HG02840 (cell line): ENCODE results near the gene WDFY1.
"Not testable (repeated sequence)": the region's sequence is repeated elsewhere in the genome, so short reads cannot be mapped to it uniquely, and the experiment has no call there.

Experiments
- ATAC-seq: cut with Tn5 transposase; IDR thresholded peaks from one replicate; pipeline ENCODE4 v1.9.1; 2021; ENCODE audit warnings: mild to moderate bottlenecking, moderate library complexity, moderate number of reproducible peaks; ENCODE audit not compliant: unreplicated experiment, low FRiP score

WDFY1 gene

DNA sequence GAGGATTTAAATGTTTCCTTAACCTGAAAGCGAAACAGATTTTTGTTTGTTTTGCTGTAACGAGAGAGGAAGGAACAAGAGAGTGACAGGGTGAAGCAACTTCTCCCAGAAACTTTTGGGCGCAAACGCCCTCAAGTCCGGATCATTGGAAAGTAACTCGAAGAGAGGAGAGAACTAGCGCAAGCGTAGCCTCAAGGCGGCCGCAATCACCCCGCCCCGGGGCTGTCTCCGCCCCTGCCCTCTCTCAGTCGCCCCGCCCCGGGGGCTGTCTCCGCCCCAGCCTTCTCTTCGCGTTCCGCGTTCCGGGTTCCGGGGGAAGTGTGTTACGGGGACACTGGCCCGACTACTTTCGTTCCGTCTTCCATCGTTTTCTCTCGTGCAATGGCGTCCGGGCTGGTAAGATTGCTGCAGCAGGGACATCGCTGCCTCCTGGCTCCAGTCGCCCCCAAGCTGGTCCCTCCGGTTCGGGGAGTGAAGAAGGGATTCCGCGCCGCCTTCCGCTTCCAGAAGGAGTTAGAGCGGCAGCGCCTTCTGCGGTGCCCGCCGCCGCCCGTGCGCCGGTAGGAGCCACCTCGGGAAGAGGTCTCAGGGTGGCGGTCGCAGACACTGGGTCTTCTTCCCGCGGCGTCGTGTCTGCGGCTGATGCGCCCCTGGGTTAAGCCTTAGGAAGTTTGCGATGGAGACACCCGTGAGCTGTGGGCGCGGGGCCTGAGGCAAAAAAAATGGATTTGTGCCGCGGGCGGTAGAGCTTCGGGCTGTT, 12.1 kb upstream of the WDFY1 start, which contains the start of gene MRPL44:
TSS of gene MRPL44 (plus strand) at position 372 of the 760 bp plus-strand sequence. CDS start at position 382, 10 bp downstream.
- ATAC-seq: peak; percentile 84

DNA sequence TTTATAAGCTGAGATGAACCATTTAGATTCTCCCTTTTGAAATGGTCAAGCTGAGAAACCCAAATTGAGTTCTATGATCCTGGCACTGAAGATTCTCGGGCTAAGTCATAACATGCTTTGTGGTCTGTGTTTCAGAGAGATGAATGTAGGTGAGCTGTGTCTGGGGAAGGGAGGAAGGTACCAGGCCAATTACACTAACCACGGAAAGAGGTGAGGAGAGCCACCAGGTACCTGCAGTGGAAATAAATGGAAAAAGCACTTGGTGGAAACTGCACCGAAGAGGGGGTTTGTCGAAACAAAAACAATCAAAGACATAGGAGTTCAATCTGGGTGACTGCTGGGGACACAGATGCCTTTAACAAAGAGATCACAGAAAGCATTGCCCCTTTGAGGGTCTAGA, 11.2 kb upstream of the WDFY1 start:
- ATAC-seq: peak; percentile 27

- no peak for ATAC-seq
Measured at GRCh38 chr2:223954401-223954800, 9.3 kb upstream of the WDFY1 start.

DNA sequence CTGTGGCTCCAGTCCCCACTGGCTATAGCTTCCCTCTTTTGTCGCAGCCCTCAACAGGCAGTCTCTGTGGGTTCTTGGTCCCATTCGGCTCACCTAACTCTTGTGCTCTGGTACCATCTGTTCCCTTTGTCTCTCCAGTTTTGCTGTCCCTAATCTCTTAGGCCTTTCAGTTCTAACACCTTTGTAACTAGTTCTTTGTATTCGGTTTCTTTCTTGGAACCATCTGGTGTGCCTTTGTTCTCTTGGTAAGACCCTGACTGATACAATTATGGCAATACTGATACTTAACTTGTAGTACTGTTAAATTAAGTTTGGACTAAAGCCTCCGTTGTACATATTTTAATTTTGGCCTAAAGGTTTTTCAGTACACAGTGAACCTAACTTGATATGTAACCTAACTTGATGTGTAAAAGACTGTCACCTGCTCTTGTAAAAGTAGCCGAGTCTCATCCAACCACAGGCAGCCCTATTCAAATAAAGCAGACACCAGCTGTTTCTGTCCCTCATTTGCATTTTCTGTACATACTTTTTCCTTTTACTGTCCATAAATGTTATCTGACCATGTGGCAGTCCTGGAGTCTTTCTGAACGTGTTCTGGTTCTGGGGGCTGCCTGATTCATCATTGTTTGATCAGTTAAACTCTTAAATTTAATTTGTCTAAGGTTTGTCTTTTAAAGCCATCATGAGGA, 7.3 kb upstream of the WDFY1 start:
- ATAC-seq: peak; percentile 45

- no peak for ATAC-seq
Measured at GRCh38 chr2:223950448-223951347, 5.6 kb upstream of the WDFY1 start.

DNA sequence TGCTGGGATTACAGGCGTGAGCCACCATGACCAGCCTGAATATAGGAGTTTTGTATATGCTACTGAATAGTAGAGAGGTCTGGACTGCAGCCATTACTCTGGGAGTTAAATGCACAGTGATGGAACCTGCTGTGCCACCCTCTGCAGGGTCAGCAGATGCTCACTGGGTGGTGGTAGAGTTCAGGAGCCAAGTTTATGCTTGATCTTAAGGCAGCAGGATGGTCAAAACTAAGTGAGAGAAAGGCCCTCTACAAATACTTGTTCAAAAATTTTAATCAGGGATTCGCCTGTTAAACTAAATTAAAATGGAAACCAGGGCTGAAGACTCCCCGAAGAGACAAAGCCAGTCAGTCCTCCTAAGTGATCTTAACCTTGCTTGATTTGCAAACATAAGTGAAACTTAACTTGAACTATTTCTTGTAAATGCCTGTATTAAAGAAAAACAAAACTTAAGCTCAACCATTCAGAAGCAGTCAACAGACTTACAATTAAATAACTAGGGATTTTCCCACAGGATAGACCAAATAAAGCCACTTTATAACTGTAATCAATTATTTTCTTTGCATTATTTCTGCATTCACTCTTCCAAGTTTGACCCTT, 4.2 kb upstream of the WDFY1 start:
- no peak for ATAC-seq

DNA sequence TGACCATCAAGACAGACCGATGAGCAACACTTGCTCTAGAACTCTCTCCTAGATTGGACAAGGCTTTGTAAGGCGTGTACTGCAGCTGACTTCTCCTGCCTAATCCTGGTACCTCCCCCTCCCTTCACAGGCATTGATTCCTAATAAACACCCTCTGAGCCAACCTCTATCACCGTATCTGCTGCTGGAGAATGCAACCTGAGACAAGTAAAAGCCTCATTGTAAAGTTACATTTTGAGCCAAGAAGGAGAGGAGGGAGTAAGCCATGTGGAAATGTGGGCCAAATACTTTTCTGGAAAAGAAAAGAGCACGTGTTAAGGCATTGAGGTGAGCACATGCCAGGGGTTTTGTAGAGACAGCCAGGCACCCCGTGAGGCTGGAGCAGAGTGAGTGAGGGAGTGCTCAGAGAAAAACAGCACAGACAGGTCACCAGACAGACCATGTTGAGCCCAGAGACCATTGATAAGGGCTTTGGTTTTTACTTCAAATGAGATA, 2.6 kb upstream of the WDFY1 start:
- no peak for ATAC-seq

DNA sequence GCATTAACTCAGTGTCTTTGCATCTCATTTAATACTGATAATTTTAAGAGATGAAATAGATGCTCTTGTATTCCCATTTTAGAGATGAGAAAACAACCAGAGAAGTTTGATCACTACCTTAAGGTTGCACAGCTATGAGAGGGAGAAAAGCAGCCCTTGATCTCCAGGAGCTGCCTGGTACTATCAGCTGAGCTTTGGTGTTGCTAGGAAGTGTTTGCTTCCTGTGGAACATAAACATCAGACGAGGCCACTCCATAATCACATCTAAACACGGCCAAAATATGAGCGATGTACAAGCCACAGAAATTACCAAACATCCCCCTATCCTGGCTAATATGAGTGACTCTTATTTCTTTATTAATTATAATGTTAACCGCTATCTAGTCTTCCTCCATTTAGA, 620 bp upstream of the WDFY1 start:
- ATAC-seq: no peak

DNA sequence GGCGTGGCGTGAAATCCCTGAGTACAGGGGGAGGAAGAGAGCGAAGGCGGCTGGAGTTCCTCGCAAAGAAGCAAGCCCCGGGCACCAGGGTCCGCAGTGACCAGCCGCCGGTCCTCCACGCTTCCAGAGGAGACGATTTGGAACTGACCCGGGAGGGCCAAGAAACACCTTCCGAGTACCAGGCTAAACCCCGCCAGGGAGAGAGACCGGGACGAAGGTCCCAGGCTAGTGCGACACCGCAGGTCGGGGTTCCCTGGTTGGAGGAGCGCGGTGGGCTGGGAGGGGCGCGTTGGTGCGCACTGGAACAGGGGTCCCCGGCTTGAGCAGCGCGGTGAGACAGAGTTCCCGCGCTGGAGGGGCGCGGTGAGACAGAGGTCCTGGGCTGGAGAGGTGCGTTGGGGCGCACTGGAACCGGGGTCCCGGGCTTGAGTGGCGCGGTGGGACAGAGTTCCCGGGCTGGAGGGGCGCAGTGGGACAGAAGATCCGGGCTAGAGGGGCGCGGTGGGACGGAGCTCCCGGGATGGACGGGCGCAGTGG, 901 bp downstream of the WDFY1 start:
- ATAC-seq: no peak

- no peak for ATAC-seq
Measured at GRCh38 chr2:223943561-223944008, 1.6 kb downstream of the WDFY1 start.

DNA sequence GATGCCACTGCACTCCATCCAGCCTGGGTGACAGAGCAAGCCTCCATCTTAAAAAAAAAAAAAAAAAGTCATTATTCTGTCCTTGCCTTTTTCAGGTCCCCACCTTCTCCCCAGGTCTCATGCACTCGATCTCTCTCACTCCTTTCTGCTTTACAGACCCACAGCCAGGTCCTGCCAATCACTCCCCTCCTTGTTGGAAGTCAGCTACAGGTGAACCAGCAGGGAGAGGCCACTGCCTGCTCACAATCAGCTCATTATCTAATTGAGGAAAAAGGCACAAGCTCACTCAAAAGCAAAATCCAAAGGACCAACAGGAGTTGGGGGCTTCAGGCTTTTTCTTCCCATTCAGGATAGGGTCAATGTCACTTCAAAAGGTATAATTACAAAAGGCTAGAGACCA, 2.0 kb downstream of the WDFY1 start:
- no peak for ATAC-seq

- ATAC-seq: peak; percentile 41
Measured at GRCh38 chr2:223941579-223942277, 3.4 kb downstream of the WDFY1 start.

GRCh38 chr2:223939438-223939837, 5.7 kb downstream of the WDFY1 start:
- ATAC-seq: not testable (repeated sequence)

DNA sequence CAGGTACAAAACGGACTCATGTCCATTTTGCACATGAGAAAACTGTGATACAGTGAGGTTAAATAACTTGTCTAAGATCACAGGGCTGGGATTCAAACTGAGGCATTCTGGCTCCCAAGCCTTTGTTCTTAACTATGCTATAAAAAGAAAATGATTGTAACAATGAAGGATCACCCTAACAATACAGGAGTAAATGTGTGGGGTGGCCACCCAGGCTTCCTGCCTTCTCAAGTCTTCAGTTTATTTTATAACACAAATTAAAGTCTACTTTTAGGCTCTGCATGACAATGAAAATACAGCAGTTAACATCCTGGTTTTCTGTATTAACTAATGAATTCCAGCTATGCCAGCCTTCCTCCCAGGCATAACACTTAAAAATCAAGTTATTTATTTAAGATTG, 7.6 kb downstream of the WDFY1 start:
- ATAC-seq: no peak

GRCh38 chr2:223936862-223937326, 8.2 kb downstream of the WDFY1 start:
- no peak for ATAC-seq

- no peak for ATAC-seq
Measured at GRCh38 chr2:223935459-223936125, 9.5 kb downstream of the WDFY1 start.

DNA sequence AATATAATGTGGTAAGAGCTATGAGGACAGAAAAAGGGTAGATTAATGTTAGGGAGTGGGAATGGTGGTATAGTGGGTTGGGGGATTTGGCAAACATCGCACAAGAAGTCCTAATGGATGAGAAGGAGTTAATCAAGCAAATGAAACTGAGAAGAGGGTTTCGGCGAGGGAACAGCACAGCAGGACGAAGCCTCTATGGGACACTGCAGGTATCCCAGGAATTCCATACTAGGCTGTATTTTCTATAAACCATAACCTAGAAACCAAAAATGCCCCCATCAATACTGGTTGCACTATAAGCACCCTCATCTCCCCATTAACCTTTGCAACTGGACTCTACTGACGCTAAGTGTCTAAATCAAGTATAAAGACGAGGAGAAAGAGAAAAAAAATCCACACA, 10.3 kb downstream of the WDFY1 start:
- no peak for ATAC-seq
